Liver (tissue), 9 donors: Measurements from ENCODE around the gene UBE2V1. TPM values are rescaled to one million over a fixed set of nuclear protein-coding genes. Genes with fewer than 3 reads are reported as not detected.

Experiments
- DNase-seq: peaks from one replicate; pipeline ENCODE4 v3.0.0-alpha.2; 2017; ENCODE audit warnings: low spot score
- H3K27ac ChIP-seq, 2 donors: one replicate each; pipeline ENCODE4 v1.7.0; 2013; ENCODE audit warnings: inconsistent platforms in 2 of 2, low read length in 2 of 2, control low read depth in 1 of 2, low read depth in 1 of 2, mild to moderate bottlenecking in 1 of 2
- H3K27me3 ChIP-seq, 4 donors: one replicate each; pipeline versions ENCODE4 v1.6.1 to v1.7.0; 2013; ENCODE audit warnings: low read length in 3 of 4, inconsistent platforms in 1 of 4, mild to moderate bottlenecking in 1 of 4, moderate library complexity in 1 of 4; ENCODE audit not compliant: control insufficient read depth in 4 of 4, insufficient read depth in 4 of 4
- H3K36me3 ChIP-seq, 4 donors: one replicate each; pipeline versions ENCODE4 v1.6.1 to v1.7.0; 2013; ENCODE audit warnings: low read length in 3 of 4, mild to moderate bottlenecking in 3 of 4, low read depth in 1 of 4, moderate library complexity in 1 of 4; ENCODE audit not compliant: control insufficient read depth in 4 of 4, insufficient read depth in 3 of 4
- H3K4me1 ChIP-seq, 4 donors: one replicate each; pipeline versions ENCODE4 v1.6.1 to v1.7.0; 2013; ENCODE audit warnings: low read length in 3 of 4, mild to moderate bottlenecking in 3 of 4, moderate library complexity in 1 of 4; ENCODE audit not compliant: control insufficient read depth in 4 of 4, insufficient read depth in 4 of 4
- H3K4me3 ChIP-seq, 3 donors: one replicate each; pipeline versions ENCODE4 v1.6.1 to v1.7.0; 2013; ENCODE audit warnings: low read length in 3 of 3, control low read depth in 1 of 3, low read depth in 1 of 3, mild to moderate bottlenecking in 1 of 3
- H3K9ac ChIP-seq, 2 donors: one replicate each; pipeline ENCODE4 v1.7.0; 2013; ENCODE audit warnings: low read length in 2 of 2, mild to moderate bottlenecking in 2 of 2, moderate library complexity in 2 of 2, control low read depth in 1 of 2, low read depth in 1 of 2
- H3K9me3 ChIP-seq, 4 donors: one replicate each; pipeline versions ENCODE4 v1.6.1 to v1.7.0; 2013; ENCODE audit warnings: low read length in 3 of 4; ENCODE audit not compliant: control insufficient read depth in 4 of 4
- ATF3 ChIP-seq: IDR thresholded peaks from 2 replicates; pipeline ENCODE4 v1.6.1; 2016; ENCODE audit warnings: antibody characterized with exemption
- CTCF ChIP-seq: fragments of 150-350 bp; IDR thresholded peaks from 2 replicates; pipeline ENCODE4 v1.5.1; 2017; ENCODE audit warnings: improper control_type of control experiment, low read depth, low read length; ENCODE audit not compliant: missing input control
- EGR1 ChIP-seq, 2 donors: IDR thresholded peaks; 2 replicates each; pipeline ENCODE4 v1.6.1; 2016 to 2018; ENCODE audit warnings: antibody characterized with exemption in 2 of 2, low read depth in 2 of 2
- GABPA ChIP-seq, 2 donors: IDR thresholded peaks in 1 of 2; conservative IDR thresholded peaks in 1 of 2; 2 replicates each; pipeline ENCODE4 v1.6.1; 2016; ENCODE audit warnings: antibody characterized with exemption in 2 of 2, mild to moderate bottlenecking in 1 of 2, moderate library complexity in 1 of 2
- HNF4A ChIP-seq, 2 donors: conservative IDR thresholded peaks; 2 replicates each; pipeline ENCODE4 v1.6.1; 2016; ENCODE audit warnings: antibody characterized with exemption in 2 of 2, mild to moderate bottlenecking in 2 of 2
- HNF4G ChIP-seq: IDR thresholded peaks from 2 replicates; pipeline ENCODE4 v1.6.1; 2016; ENCODE audit warnings: antibody characterized with exemption
- JUND ChIP-seq, 2 donors: IDR thresholded peaks; 2 replicates each; pipeline ENCODE4 v1.6.1; 2016; ENCODE audit warnings: antibody characterized with exemption in 2 of 2
- MAX ChIP-seq: IDR thresholded peaks from 2 replicates; pipeline ENCODE4 v1.6.1; 2016; ENCODE audit warnings: antibody characterized with exemption
- RAD21 ChIP-seq, 2 donors: IDR thresholded peaks; 2 replicates each; pipeline ENCODE4 v1.6.1; 2016; ENCODE audit warnings: antibody characterized with exemption in 2 of 2, mild to moderate bottlenecking in 2 of 2
- REST ChIP-seq: IDR thresholded peaks from 2 replicates; pipeline ENCODE4 v1.6.1; 2016; ENCODE audit warnings: antibody characterized with exemption, mild to moderate bottlenecking
- RXRA ChIP-seq, 2 donors: IDR thresholded peaks; 2 replicates each; pipeline ENCODE4 v1.6.1; 2017 to 2018; ENCODE audit warnings: antibody characterized with exemption in 2 of 2, mild to moderate bottlenecking in 1 of 2
- SP1 ChIP-seq: IDR thresholded peaks from 2 replicates; pipeline ENCODE4 v1.6.1; 2018; ENCODE audit warnings: antibody characterized with exemption, mild to moderate bottlenecking
- YY1 ChIP-seq: IDR thresholded peaks from 2 replicates; pipeline ENCODE4 v1.6.1; 2016; ENCODE audit warnings: antibody characterized with exemption, mild to moderate bottlenecking
- ZBTB33 ChIP-seq: IDR thresholded peaks from 2 replicates; pipeline ENCODE4 v1.6.1; 2016; ENCODE audit warnings: antibody characterized with exemption
- WGBS: extraction: QIAGEN DNeasy Blood & Tissue Kit; methylation state at CpG from one replicate; pipeline ENCODE4 v1.1.7; 2013; 5-methylcytosine and 5-hydroxymethylcytosine counted together
- polyA plus RNA-seq, 2 donors: library from polyadenylated mRNA; stranded (reverse) in 1 of 2; unstranded in 1 of 2; fragments of 200-250 nt in 1 of 2; fragments of >200 nt in 1 of 2; fragmentation: Nextera tagmentation in 1 of 2; extraction: Ambion mirVana in 1 of 2; gene quantifications; one replicate each; pipeline versions ENCODE4 v1.2.1 to v1.2.3, GENCODE V29; 2013 to 2015
- total RNA-seq, 2 donors: library from RNA; depleted of rRNA; stranded (reverse); fragments of >200 nt; gene quantifications; one replicate each; pipeline ENCODE4 v1.2.3, GENCODE V29; 2014
- donor health status: healthy.
- donor health status: healthy.
- donor health status: healthy.
- donor health status: healthy.
- donor health status: healthy.

The UBE2V1 gene
- total and polyA plus RNA-seq, 4 donors = 27.9 to 53.0 (median 34.2) TPM

- Histone ChIP-seq H3K27me3 (no peaks in the 10 kb centered on the region), H3K4me1 (peaks cover 2 to 14% (median 10%) of the 10 kb centered on the region in 4 donors), H3K9ac (no peak overlapping the region), H3K4me3 (no peak overlapping the region), H3K27ac (no peak overlapping the region), H3K36me3 (peaks cover 7 to 20% (median 17%) of the 10 kb centered on the region in 4 donors), H3K9me3 (no peaks in the 10 kb centered on the region)
- WGBS = 96% methylated on average over 13 of the region's 13 CpGs
- no peak for DNase-seq
- TF ChIP-seq ZBTB33 (no peak), HNF4G (no peak), EGR1 (IDR thresholded peaks at IDR 0.05; ENCODE audit: low read depth in 2 of 2) (no peak), GABPA (IDR thresholded peaks at IDR 0.05 in 1 of 2, conservative IDR thresholded peaks at IDR 0.05 in 1 of 2) (no peak), MAX (no peak), SP1 (no peak), HNF4A (conservative IDR thresholded peaks at IDR 0.05) (no peak), RAD21 (IDR thresholded peaks at IDR 0.05) (no peak), CTCF (no peak), YY1 (no peak), ATF3 (no peak)
These were observed 16.9 kb upstream of the UBE2V1 start for GRCh38 chr20:50129662-50130355.

- WGBS = 93% methylated on average over 8 of the region's 8 CpGs
- H3K27ac ChIP-seq = no peak overlapping the region
- no peak overlapping the region for H3K9ac ChIP-seq
- no peaks in the 10 kb centered on the region for H3K9me3 ChIP-seq
- TF ChIP-seq YY1 = no peak
- TF ChIP-seq REST = no peak
- TF ChIP-seq EGR1 (IDR thresholded peaks at IDR 0.05; ENCODE audit: low read depth in 2 of 2) = no peak
- TF ChIP-seq ZBTB33 = no peak
- no peak for TF ChIP-seq JUND (IDR thresholded peaks at IDR 0.05)
- no peak for TF ChIP-seq RXRA (IDR thresholded peaks at IDR 0.05)
- no peak for TF ChIP-seq ATF3
- no peak for TF ChIP-seq GABPA (IDR thresholded peaks at IDR 0.05 in 1 of 2, conservative IDR thresholded peaks at IDR 0.05 in 1 of 2)
- TF ChIP-seq HNF4G = no peak
- H3K36me3 ChIP-seq = peaks cover 7 to 20% (median 17%) of the 10 kb centered on the region in 4 donors
- H3K27me3 ChIP-seq = no peaks in the 10 kb centered on the region
- no peak overlapping the region for H3K4me3 ChIP-seq
- DNase-seq = no peak
- peaks cover 4 to 26% (median 17%) of the 10 kb centered on the region in 4 donors for H3K4me1 ChIP-seq
These were observed 15.6 kb upstream of the UBE2V1 start for GRCh38 chr20:50128520-50128905.
